ENCODE results near the gene C1orf21.

The C1orf21 gene

GRCh38 chr1:184517130-184517529 is 130.3 kb downstream of the C1orf21 start:
- no peak for DNase-seq (ENCODE audit: low spot score)

DNA sequence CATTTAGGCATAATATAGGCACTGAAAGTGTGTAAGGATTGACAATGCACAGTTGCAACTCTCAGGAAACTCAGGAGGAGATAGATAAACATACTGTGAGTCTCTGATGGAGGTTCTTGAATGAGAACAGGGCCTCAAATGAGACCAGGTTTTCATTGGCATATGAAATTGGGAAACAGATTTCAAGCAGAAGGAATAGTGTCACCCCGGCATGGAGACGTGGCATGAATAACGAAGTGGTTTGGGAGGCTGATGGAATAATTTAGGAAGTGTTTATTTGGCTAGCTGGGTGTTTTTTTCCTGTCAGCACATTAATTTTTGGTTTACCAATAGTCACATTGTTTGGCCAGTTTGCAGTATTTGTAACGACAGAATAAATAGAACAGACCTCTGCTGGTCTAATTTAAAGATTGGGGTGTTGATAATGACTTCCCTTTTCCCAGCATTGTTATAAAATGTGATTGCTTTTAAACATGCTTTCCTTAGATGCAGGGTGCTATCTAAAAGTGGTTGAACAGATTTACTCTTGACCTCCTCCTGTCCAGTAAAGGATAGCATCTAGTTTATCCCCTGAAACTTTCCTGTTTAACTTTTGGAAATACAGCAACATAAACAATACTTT is 132.0 kb downstream of the C1orf21 start:
- no peak for DNase-seq (ENCODE audit: low spot score)

DNA sequence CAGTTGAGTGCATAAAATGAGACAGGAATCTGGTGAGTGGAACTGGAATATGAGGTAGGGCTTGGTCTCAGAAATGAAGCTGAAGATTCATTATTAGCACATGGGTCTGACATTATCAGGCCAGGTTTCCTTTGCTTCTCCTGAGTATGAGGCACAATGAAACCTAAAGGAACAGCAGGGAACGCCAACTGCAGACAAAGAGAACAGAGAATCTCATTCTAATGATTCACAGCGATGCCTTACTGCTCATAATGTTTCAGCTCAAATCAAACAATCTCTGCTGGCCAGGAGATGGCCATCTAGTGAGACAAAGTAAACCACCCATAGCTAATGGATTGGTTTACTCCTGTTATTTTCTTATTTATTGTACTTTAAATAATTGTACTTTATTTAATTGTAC is 133.5 kb downstream of the C1orf21 start:
- DNase-seq (ENCODE audit: low spot score) = no peak

GRCh38 chr1:184524248-184524647 is 137.4 kb downstream of the C1orf21 start:
- DNase-seq (ENCODE audit: low spot score) = no peak

DNA sequence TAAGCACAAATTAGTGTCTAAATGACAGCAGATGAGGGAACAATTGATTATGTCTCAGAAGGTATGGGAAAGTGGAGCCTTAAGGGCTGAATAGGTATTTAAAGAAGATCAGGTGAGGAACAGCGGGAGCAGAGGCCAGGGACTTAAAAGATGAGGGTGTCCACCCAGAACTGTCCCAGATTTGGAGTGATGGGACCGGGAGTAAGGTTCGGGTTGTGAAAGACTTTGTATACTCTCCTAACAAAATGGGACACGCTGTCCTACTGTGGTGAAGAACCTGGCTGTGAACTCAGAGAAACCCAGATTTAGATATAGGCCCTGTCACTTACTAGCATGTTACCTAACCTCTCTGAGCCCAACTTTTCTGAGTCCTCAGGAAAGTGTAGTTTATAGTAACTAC is 140.6 kb downstream of the C1orf21 start:
- no peak for DNase-seq (ENCODE audit: low spot score)

DNA sequence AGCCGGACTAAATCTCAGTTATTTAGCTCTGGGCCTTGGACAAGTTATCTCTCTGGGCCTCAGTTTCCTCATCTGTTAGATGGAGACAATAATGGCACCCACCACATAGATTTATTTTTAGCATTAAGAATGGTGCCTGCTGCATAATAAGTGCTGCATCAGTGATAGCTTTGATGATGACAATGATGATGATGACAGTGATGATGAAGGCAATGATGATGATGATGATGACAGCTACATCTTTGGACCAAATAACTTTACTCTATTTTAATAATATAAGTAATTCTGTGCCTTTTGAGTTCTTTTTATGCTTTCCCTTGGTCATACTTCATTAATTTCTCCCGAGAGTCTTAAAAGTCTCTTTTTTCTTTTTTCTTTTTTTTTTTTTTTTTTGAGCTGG is 143.4 kb downstream of the C1orf21 start:
- DNase-seq (ENCODE audit: low spot score) = no peak

GRCh38 chr1:184531296-184531695 is 144.5 kb downstream of the C1orf21 start:
- DNase-seq (ENCODE audit: low spot score) = no peak

- DNase-seq (ENCODE audit: low spot score) = no peak
Measured at GRCh38 chr1:184532199-184532598, 145.4 kb downstream of the C1orf21 start.

GRCh38 chr1:184533049-184533448 is 146.2 kb downstream of the C1orf21 start:
- no peak for DNase-seq (ENCODE audit: low spot score)

DNA sequence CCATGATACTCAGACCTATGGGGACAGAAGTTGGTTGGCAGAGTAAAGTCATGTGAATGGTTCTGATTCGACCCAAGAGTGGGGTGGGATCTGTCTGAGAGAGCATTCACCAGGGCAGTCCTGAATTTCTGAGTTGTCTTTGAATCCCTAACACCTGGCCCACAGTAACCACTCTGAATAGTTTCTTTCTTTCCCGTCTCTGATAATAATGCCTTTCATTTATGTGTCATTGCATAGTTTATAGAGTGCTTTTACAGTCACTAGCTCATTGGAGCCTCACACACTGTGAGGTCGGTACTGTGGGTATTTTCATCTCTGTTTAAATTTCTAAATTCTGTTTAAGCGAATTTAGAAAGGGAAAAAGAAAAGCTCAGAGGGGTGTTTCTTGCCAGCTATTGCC is 147.1 kb downstream of the C1orf21 start:
- no peak for DNase-seq (ENCODE audit: low spot score)

- no peak for DNase-seq (ENCODE audit: low spot score)
Measured at GRCh38 chr1:184534690-184535089, 147.9 kb downstream of the C1orf21 start.

DNA sequence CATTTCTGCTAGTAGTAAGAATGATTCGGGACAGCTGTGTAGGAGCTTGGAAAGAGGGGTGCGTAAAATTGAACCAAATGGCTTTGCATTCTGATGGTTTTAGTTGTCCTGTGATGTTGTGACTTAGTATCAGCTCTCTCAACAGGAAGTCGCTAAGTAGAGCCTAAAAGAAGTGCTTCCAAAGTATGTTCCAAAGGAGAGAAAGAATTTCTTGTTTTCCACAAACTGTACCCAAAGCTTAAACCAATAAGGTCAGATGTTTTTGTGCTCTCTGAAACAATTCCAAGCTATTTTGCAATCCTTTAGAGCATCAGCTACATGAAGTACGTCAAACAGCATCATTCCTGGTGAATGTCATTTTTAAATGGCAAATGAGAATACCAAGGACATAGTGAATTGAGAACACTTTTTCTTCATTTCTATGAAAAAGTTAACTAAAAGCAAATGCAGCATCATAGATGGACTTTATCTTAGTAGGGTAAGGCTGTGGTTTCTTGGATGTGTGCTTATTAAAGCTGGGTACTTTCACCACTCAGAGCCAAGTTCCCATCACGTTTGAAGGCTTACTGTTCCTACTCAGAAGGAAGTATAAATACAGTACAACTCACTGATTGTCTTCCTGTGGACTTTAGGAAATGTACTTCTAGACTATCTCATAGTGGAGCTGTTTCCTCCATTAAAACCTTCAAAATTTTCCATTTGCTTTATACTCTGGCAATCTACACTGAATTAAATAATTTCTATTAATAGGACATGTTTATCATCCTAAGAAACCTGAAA is 148.6 kb downstream of the C1orf21 start:
- DNase-seq (ENCODE audit: low spot score) = no peak

- DNase-seq (ENCODE audit: low spot score) = no peak
Measured at GRCh38 chr1:184536246-184536985, 149.6 kb downstream of the C1orf21 start.

- DNase-seq (ENCODE audit: low spot score) = no peak
Measured at GRCh38 chr1:184539580-184539979, 152.8 kb downstream of the C1orf21 start.

DNA sequence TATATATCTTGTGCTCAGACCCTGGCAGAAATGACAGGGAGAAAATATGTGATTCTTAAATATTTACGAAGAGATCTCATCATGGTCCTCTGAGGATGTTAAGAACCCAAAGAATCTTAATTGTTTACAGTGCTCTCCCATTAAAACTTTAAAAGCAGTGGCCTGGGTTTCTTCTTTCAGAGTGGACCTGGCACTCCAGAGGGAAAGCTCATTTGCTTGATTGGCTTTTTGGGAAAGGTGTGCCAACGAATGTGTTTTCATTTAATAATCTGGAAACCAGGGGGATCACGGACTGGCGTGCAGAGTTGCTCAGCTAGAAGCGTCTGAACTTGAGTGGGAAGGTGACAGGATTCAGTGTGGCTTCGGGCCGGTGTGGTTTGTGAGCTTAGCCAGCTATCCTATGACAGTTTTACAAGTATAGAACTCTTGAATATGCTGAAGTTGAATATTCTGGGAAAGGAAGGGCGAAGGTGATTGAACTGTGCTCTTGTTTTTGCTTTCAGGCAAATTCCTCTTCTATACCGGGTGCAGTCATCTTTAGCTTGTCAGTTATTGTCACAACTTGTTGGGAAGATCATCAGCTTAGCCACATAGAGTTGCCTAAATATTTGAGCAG is 154.8 kb downstream of the C1orf21 start:
- no peak for DNase-seq (ENCODE audit: low spot score)

- DNase-seq (ENCODE audit: low spot score) = no peak
Measured at GRCh38 chr1:184542291-184542690, 155.5 kb downstream of the C1orf21 start.

DNA sequence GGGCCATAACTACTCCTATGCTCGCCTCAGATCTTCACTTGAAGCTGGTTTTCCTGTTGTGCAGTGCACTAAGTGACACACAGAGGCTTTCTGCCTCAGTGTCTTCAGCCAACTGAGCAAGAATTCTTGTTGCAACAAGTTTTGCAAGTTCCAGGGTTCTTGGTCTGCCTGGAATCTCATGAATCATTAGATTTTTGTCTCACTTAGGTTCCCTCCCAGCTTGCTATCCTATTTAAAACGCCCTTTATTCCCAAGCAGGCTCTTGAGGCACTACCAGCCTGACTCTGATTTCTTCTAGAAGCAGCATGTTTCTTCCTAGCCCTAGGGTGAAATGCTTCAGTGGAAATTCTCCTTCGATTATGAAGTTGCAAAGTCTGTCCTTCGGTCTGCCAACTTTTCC is 158.8 kb downstream of the C1orf21 start:
- no peak for DNase-seq (ENCODE audit: low spot score)

GRCh38 chr1:184552446-184552845 is 165.6 kb downstream of the C1orf21 start:
- DNase-seq (ENCODE audit: low spot score) = no peak

DNA sequence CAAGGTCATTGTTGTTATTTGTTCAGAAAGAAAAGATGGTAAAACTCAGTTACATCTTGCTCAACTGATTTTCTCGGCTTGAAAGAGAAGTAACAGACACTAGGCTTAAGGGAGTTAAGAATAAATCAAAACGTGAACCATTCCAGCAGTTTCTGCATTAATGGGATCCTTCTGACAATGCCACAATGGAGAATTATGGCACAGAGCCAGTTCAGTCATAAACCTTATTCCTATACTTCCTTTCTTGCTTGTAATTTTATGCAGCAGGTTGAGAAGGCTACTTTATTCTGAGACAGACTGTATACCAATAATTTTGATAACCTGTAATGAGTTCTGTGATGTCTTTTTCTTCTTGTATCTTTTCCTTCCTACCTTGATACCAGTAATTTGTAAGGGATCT is 167.0 kb downstream of the C1orf21 start:
- no peak for DNase-seq (ENCODE audit: low spot score)

DNA sequence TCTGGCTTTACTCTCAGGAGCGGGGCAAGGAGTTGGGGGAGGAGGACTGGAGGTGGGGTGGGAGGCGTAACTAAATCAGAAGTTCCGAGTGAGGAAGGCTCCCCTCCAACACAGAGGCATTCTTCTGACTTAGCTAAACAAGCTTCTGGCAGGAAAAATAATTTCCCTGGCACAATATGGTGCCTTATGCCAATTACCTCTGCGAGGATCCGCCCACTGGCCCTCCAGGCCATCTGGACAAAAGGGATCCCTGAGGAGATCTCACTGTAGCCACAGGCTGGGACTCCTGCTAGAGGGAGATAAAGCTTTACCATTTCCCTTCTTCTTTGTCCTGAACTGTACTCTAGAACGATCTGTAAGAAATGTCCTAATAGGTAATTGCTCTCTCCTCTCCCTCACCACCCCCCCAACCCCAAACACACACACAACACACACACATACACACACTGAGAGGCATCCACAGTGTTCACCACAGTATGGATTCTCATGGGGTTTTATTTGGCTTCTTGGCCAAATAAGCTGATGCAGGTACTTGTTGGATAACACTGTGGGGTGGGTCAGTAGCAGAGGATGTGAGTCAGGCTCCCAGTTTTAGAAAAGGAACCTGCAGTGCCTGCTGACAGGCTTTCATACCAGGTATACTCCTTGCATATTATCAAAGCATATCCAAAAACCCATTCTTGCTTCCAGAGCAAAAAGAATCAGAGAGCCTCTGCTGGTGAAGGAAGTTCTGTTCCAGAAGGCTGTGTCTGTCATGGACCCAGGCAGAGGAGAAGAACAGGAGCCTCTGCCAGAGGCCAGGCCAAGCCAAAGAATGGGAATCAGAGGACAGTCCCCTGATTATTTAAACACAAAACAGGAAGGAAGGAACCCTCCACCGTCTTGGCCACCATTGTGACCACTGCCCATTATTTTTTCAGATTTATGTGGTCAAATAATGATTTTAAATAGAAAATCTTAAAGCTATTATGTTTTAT is 169.1 kb downstream of the C1orf21 start:
- no peak for DNase-seq (ENCODE audit: low spot score)

DNA sequence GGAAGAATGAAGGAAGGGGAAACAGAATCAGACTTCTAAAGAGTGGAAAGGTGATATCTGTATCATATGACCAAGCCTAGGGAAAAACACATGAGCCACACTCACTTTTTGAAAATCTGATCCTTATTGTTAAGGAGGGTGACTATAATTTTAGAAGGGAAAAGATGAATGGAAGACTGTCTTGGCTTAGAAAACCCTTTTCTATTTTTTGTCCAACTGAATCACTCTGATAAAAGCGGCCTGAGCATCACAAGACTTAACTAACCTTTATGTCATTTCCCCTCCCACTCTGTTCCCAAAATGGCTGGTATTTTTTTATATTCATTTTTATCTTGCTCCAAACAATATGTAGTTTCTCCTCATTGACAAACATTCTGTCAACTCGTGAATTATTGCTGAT is 169.8 kb downstream of the C1orf21 start:
- no peak for DNase-seq (ENCODE audit: low spot score)
